Measurements from ENCODE around the gene TMEM231.
"Not testable (repeated sequence)": the region's sequence is repeated elsewhere in the genome, so short reads cannot be mapped to it uniquely, and the experiment has no call there.

Gene TMEM231

DNA sequence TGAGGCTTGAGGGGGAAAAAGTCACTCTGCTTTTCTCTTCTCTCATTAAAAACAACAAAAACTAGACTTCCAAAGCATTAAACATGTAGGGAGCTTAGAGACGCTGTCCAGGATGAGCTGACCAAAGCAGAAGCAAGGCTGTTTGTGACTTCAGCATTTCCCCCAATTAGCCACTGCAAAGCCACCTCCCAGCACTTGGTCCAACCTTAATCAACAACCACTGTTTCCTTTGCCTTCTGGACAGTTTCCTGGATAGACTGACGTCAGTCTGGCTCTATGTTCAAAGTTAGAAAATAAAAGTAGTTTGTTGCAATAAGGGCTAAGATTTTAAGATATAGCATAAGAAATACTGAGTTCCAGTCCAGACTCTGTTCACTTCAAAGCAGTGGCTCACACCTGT lies 3.1 kb downstream of the TMEM231 start:
- DNase-seq (ENCODE audit: low spot score): no peak
- TF ChIP-seq, protein P1, sequence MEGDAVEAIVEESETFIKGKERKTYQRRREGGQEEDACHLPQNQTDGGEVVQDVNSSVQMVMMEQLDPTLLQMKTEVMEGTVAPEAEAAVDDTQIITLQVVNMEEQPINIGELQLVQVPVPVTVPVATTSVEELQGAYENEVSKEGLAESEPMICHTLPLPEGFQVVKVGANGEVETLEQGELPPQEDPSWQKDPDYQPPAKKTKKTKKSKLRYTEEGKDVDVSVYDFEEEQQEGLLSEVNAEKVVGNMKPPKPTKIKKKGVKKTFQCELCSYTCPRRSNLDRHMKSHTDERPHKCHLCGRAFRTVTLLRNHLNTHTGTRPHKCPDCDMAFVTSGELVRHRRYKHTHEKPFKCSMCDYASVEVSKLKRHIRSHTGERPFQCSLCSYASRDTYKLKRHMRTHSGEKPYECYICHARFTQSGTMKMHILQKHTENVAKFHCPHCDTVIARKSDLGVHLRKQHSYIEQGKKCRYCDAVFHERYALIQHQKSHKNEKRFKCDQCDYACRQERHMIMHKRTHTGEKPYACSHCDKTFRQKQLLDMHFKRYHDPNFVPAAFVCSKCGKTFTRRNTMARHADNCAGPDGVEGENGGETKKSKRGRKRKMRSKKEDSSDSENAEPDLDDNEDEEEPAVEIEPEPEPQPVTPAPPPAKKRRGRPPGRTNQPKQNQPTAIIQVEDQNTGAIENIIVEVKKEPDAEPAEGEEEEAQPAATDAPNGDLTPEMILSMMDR (IDR thresholded peaks at IDR 0.05; ENCODE audit: extremely low read depth, missing control alignments): no peak

DNA sequence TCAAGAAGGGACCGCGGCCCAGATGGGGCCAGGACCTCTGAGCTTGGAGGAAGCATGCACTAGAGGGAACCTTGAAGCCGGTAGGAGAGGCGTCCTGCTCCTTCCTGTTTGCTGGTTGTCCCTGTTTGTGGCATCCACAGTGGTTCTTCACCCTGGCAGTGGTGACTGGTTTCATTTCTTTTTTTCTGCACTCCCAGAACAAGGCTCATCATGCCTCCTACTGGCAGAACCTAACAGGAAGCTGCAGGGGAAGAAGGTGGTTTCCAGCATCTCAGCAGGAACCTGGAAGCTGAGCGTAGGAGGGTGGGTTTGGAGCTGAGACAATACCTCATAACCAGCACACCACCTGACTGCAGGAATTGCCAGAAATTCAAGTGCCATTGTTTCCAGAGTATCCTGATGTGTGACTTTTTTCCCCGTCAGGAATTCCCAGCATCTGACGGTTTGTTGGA lies 5.8 kb downstream of the TMEM231 start:
- DNase-seq (ENCODE audit: low spot score): peak; percentile 69
- TF ChIP-seq, protein P1 (IDR thresholded peaks at IDR 0.05; ENCODE audit: extremely low read depth, missing control alignments): peak; percentile 53

DNA sequence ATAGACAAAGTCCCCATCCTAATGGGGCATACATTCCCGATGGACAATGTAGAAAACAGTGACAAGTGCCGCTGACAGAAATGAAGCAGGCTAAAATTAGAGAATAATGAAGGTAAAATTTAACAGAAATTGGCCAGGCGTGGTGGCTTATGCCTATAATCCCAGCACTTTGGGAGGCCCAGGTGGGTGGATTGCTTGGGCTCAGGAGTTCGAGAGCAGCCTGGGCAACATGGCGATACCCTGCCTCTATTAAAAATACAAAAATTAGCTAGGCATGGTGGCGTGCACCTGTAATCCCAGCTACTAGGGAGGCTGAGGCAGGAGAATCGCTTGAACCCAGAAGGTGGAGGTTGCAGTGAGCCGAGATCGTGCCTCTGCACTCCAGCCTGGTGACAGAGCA lies 7.6 kb downstream of the TMEM231 start:
- DNase-seq (ENCODE audit: low spot score): not testable (repeated sequence)

DNA sequence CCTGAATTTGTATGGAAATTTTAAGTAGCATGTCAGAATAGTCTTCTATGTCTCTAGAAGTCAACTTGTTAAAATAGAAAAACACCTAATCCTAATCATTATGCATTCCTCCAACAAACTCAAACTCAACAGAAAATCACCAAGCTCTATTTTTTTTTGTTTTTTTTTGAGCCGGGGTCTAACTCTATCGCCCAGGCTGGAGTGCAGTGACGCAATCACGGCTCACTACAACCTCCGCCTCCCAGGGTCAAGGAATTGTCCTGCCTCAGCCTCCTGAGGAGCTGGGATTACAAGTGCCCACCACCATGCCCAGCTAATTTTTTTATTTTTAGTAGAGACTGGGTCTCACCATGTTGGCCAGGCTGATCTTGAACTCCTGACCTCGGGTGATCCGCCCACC lies 9.8 kb downstream of the TMEM231 start:
- DNase-seq (ENCODE audit: low spot score): no peak
- TF ChIP-seq, protein P1 (IDR thresholded peaks at IDR 0.05; ENCODE audit: extremely low read depth, missing control alignments): no peak

DNA sequence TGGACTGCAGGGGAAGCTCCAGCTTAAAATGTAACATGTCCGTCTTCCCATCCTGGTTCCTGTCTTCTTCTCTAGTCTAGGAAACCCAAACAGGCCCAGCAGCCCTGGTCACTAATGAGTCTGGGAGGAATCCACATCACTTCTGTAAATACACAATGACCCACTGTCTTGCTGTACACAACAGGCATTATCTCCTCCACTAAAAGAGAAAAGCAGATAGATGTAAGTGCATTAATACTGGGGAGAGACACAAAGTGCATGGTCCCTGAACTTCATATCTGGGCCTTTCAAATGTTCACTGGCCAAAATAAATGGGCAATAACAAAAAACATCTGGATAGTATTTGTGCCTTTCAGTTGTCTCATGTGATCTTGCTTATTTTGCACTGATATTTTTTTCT lies 10.2 kb downstream of the TMEM231 start:
- DNase-seq (ENCODE audit: low spot score): not testable (repeated sequence)

DNA sequence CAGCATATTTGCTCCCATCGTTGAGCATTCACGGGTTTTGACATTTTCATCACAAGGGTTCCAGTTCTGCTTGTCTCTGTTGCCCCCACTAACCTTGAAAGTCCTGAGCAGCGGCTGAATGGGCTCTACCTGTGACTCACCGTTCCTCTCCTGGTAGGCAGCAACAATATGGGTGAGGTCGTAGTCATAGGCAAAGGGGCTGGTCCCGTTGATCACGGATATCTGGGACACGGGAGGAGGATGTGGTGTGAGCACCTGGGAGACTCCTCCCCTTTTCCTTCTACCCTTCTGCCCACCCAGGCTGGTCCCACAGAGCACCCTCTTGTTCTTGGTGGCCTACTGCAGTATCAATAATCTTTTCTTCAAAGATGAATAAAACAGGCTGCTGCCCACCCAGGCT lies 13.6 kb downstream of the TMEM231 start:
- not testable (repeated sequence) for DNase-seq (ENCODE audit: low spot score)

DNA sequence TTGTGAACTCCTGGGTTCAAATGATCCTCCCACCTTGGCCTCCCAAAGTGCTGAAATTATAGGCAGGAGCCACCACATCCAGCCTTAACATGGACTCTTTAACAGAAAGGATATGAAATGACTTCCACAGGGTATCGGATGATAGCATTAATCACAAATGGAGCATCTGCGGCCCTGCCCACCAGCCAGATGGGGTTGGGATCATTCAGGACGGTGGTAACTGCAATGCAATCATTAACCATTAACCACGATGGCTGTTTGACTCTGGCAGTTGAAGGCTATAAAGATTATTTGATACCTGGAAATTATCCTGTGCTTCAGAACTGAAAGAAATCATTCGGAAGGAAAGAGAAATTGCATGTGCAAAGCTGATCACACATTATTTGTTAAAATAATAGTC lies 14.8 kb downstream of the TMEM231 start:
- no peak for DNase-seq (ENCODE audit: low spot score)
- TF ChIP-seq, protein P1 (IDR thresholded peaks at IDR 0.05; ENCODE audit: extremely low read depth, missing control alignments): no peak

DNA sequence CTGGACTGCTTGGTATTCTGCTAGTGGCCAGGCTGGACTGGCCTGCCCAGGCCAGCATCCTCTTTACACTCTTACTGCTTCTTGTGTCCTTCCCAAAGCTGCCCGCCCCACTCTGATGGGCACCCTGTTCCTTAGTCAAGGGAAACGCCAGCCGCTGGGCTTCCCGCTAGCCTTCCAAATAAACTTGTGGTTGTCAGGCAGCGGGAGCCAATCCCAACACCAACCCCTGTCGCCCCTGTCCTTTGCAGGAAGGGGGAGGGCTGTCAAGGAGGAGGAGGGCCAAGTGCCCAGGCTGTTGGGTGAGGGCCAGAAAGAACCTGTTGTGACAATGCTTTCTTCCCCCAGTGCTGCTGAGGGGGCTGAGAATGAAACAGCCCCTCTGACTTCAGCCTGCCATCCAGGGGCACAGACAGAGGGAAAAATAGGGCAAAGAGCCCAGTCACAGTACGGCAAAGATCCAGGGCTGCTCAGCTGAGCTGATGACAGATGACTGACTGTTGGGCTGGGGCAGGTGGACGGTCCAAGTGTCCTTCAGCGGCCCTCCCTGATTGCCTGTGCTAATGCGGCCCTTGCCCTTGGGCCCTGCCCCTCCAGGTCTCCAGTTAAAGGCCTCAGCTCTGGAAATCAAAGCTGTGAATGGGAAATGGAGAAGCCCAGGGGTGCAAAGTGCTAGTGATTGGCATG lies 17.0 kb downstream of the TMEM231 start:
- not testable (repeated sequence) for DNase-seq (ENCODE audit: low spot score)

DNA sequence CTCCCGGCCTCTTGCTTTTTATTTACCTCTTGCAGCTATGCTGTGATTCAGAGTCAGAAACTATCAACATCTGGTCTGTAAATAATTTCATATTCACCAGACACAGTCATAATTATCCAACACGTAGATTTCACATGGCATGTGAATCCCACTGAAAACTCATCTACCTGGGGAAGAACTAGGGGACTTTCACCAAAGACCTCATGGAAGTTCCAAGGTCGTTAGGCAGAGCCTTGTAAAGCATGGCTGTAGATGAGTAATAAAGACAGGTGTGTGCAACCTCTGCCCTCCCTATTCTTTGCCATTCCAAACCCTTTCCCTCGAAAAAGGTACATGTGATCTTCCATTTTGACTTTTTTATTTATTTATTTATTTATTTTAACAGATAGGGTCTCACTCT lies 18.3 kb downstream of the TMEM231 start:
- TF ChIP-seq, protein P1 (IDR thresholded peaks at IDR 0.05; ENCODE audit: extremely low read depth, missing control alignments): no peak
- DNase-seq (ENCODE audit: low spot score): no peak

DNA sequence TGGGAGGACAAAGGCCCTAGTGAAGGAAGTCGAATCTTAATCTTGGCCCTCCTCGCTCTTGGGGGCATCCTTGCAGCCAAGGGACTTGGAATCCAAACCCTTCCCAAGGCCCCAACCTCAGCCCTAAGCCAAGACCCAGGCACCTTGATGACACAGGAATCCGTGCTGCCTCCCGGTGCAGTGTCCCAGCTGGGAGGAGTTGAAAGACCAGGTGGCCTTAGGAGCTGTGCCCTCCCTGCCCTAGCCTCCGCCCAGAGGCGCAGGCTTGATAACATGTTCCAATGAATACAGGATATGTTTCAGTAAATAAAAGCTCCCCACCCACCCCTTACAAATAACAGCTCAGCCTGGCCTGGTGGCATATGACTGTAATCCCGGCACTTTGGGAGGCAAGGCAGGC lies 20.2 kb downstream of the TMEM231 start, which contains the start of gene CHST5:
CHST5 (minus strand) TSS at position 208 of the 400 bp plus-strand sequence. CDS start 5,724 bp downstream, outside the sequence.
- TF ChIP-seq, protein P1 (IDR thresholded peaks at IDR 0.05; ENCODE audit: extremely low read depth, missing control alignments): no peak
- DNase-seq (ENCODE audit: low spot score): no peak

All from GM20000 (cell line).